PC-3 (cell line): ENCODE data around the gene MCF2L2. TPM values are rescaled to one million over a fixed set of nuclear protein-coding genes. Genes with fewer than 3 reads are reported as not detected.

Source experiments
- ATAC-seq: fragments of 200-7000 bp; cut with Tn5 transposase; 2 replicates; pipeline ENCODE4 v1.9.1; 2020; ENCODE audit warnings: mild to moderate bottlenecking, moderate library complexity
- BruUV-seq: library from RNA; stranded (reverse); fragments of 400-500 nt; replicated peaks from 2 replicates; lab custom pipeline; 2021; lab: Mats Ljungman, UMichigan
- CTCF ChIA-PET: fragments of 300-600 bp; sonication (Branson Sonifier 250); formaldehyde crosslinking; loops from one replicate; lab custom pipeline; 2022; ENCODE audit warnings: antibody characterized with exemption; lab: Charles Lee
- POLR2A ChIA-PET: fragments of 300-600 bp; sonication (Branson Sonifier 250); formaldehyde crosslinking; loops from one replicate; lab custom pipeline; 2022; ENCODE audit warnings: antibody characterized with exemption; ENCODE audit not compliant: unreplicated experiment; lab: Charles Lee
- DNase-seq: peaks from one replicate; pipeline ENCODE4 v3.0.0-alpha.2; 2015
- H2AFZ ChIP-seq: fragments of 300-600 bp; sonication (generic); 2 replicates; pipeline ENCODE4 v1.6.0; 2016; ENCODE audit warnings: antibody characterized with exemption, low read length
- H3F3A ChIP-seq: fragments of 300-600 bp; sonication (generic); one replicate; pipeline ENCODE4 v1.6.0; 2017; ENCODE audit warnings: antibody characterized with exemption, low read length, control low read depth, mild to moderate bottlenecking; ENCODE audit not compliant: unreplicated experiment
- H3K27ac ChIP-seq: fragments of 300-600 bp; sonication (generic); 2 replicates; pipeline ENCODE4 v1.5.1; 2016; ENCODE audit warnings: mild to moderate bottlenecking, low read length
- H3K27me3 ChIP-seq: fragments of 300-600 bp; sonication (generic); 2 replicates; pipeline ENCODE4 v1.6.1; 2016; ENCODE audit warnings: low read length, mixed read lengths
- H3K36me3 ChIP-seq: fragments of 300-600 bp; sonication (generic); 2 replicates; pipeline ENCODE4 v1.6.1; 2016; ENCODE audit warnings: low read depth, mixed run types, low read length, mixed read lengths
- H3K4me1 ChIP-seq: fragments of 300-600 bp; sonication (generic); 2 replicates; pipeline ENCODE4 v1.5.1; 2016; ENCODE audit warnings: low read length; ENCODE audit not compliant: insufficient read depth
- H3K4me2 ChIP-seq: fragments of 300-600 bp; sonication (generic); 2 replicates; pipeline ENCODE4 v1.6.0; 2016; ENCODE audit warnings: low read length
- H3K4me3 ChIP-seq: fragments of 300-600 bp; sonication (generic); 2 replicates; pipeline ENCODE4 v1.5.1; 2016; ENCODE audit warnings: mild to moderate bottlenecking, low read length, mixed read lengths
- H3K79me2 ChIP-seq: fragments of 300-600 bp; sonication (generic); 2 replicates; pipeline ENCODE4 v1.6.1; 2017; ENCODE audit warnings: low read length, mixed read lengths
- H3K9ac ChIP-seq: fragments of 300-600 bp; sonication (generic); 2 replicates; pipeline ENCODE4 v1.6.0; 2016; ENCODE audit warnings: mild to moderate bottlenecking, low read length
- H3K9me2 ChIP-seq: fragments of 300-600 bp; sonication (generic); replicated peaks from 2 replicates; pipeline ENCODE4 v1.6.1; 2016; ENCODE audit warnings: mixed run types, low read length, mixed read lengths
- H3K9me3 ChIP-seq: fragments of 300-600 bp; sonication (generic); 2 replicates; pipeline ENCODE4 v1.6.1; 2016; ENCODE audit warnings: low read length, mixed read lengths
- H4K20me1 ChIP-seq: fragments of 300-600 bp; sonication (generic); 2 replicates; pipeline ENCODE4 v1.6.1; 2016; ENCODE audit warnings: low read length, mixed read lengths
- EZH2 ChIP-seq: fragments of 300-600 bp; sonication (generic); IDR thresholded peaks from one replicate; pipeline ENCODE4 v1.6.1; 2017; ENCODE audit warnings: antibody characterized with exemption, mild to moderate bottlenecking, low read length; ENCODE audit not compliant: unreplicated experiment
- EZH2phosphoT487 ChIP-seq: fragments of 300-600 bp; sonication (generic); IDR thresholded peaks from 2 replicates; pipeline ENCODE4 v1.6.1; 2018; ENCODE audit warnings: mild to moderate bottlenecking, antibody characterized with exemption, low read length, borderline replicate concordance
- intact Hi-C: fragments of 100-400 bp; cut with micrococcal nuclease; formaldehyde crosslinking; loops from 2 replicates; pipeline ENCODE4 v1.9.0; 2023
- total RNA-seq: library from RNA; depleted of rRNA; stranded (reverse); fragments of >200 nt; gene quantifications from 2 replicates; pipeline ENCODE4 v1.2.3, GENCODE V29; 2014
- TF ChIP-seq, protein P1 (sequence below): fragments of 300-600 bp; sonication (generic); conservative IDR thresholded peaks from 2 replicates; pipeline ENCODE4 v1.5.1; 2017; ENCODE audit warnings: antibody characterized with exemption, low read depth, mild to moderate bottlenecking, low read length

The MCF2L2 gene
- total RNA-seq, 1 experiment from 2014 or later: 3.6 TPM

DNA sequence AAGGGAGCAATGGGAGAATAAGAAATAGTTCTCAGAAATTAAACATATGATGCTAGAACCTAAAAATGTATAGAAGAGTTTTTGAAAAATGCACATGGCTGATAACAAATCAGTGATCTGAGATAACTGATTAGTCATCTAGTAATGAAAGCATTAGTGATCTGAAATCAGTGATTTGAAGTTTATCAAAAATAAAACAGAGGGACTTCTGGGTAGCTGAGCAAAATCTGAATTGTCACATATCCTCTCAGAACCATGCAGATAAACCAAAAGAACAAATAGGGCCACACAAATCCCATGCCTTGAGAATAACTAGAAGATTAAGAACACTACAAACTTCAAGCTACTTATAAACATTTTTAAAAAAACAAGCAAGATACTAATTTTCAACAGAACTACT, 71.5 kb downstream of the MCF2L2 start:
- Histone ChIP-seq H3F3A (no peaks in the 10 kb centered on the region), H3K9ac (no peak overlapping the region), H3K79me2 (no peaks in the 10 kb centered on the region), H3K27me3 (no peaks in the 10 kb centered on the region), H4K20me1 (no peaks in the 10 kb centered on the region), H3K4me1 (no peaks in the 10 kb centered on the region), H3K9me3 (no peaks in the 10 kb centered on the region), H2AFZ (no peak overlapping the region), H3K36me3 (no peaks in the 10 kb centered on the region), H3K4me2 (no peak overlapping the region), H3K9me2 (no peaks in the 10 kb centered on the region), H3K4me3 (no peak overlapping the region), H3K27ac (no peak overlapping the region)
- CTCF ChIA-PET: no interaction called here
- ATAC-seq: no peak
- intact Hi-C loops: no loop called here
- POLR2A ChIA-PET: no interaction called here
- no peak for DNase-seq
- BruUV-seq: no TSS peak
- TF ChIP-seq EZH2phosphoT487 (no peak), EZH2 (no peak)
- TF ChIP-seq, protein P1, sequence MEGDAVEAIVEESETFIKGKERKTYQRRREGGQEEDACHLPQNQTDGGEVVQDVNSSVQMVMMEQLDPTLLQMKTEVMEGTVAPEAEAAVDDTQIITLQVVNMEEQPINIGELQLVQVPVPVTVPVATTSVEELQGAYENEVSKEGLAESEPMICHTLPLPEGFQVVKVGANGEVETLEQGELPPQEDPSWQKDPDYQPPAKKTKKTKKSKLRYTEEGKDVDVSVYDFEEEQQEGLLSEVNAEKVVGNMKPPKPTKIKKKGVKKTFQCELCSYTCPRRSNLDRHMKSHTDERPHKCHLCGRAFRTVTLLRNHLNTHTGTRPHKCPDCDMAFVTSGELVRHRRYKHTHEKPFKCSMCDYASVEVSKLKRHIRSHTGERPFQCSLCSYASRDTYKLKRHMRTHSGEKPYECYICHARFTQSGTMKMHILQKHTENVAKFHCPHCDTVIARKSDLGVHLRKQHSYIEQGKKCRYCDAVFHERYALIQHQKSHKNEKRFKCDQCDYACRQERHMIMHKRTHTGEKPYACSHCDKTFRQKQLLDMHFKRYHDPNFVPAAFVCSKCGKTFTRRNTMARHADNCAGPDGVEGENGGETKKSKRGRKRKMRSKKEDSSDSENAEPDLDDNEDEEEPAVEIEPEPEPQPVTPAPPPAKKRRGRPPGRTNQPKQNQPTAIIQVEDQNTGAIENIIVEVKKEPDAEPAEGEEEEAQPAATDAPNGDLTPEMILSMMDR: no peak

DNA sequence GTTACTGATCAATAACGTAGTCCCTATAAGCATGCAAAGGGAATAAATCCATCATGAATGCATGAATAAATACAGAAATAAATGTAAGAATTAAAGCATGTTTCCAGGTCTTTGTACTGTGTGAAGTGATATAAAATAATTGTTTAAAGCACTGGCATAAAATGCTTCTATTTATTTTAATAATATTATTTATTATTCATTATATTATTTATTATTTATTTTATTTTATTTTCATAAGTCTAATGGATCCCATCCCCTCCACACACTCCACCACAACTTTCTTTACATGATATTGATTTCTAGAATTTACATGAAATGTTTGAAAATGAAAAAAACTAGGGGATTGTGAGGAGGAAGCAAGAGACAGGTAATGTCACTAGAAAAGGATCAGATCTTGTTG, 73.5 kb downstream of the MCF2L2 start:
- ATAC-seq (no peak), DNase-seq (no peak)
- H3K9ac ChIP-seq: no peak overlapping the region
- no peaks in the 10 kb centered on the region for H3F3A ChIP-seq
- H3K27me3 ChIP-seq: no peaks in the 10 kb centered on the region
- no peaks in the 10 kb centered on the region for H3K4me1 ChIP-seq
- BruUV-seq: no TSS peak
- no peak overlapping the region for H3K27ac ChIP-seq
- H3K9me2 ChIP-seq: no peaks in the 10 kb centered on the region
- intact Hi-C loops: no loop called here
- H3K36me3 ChIP-seq: no peaks in the 10 kb centered on the region
- no peaks in the 10 kb centered on the region for H3K79me2 ChIP-seq
- no peak for TF ChIP-seq EZH2
- TF ChIP-seq, protein P1: no peak
- no peak for TF ChIP-seq EZH2phosphoT487
- no peaks in the 10 kb centered on the region for H4K20me1 ChIP-seq
- no peak overlapping the region for H2AFZ ChIP-seq
- H3K9me3 ChIP-seq: no peaks in the 10 kb centered on the region
- ChIA-PET POLR2A (no interaction called here), CTCF (no interaction called here)
- H3K4me2 ChIP-seq: no peak overlapping the region
- H3K4me3 ChIP-seq: no peak overlapping the region

DNA sequence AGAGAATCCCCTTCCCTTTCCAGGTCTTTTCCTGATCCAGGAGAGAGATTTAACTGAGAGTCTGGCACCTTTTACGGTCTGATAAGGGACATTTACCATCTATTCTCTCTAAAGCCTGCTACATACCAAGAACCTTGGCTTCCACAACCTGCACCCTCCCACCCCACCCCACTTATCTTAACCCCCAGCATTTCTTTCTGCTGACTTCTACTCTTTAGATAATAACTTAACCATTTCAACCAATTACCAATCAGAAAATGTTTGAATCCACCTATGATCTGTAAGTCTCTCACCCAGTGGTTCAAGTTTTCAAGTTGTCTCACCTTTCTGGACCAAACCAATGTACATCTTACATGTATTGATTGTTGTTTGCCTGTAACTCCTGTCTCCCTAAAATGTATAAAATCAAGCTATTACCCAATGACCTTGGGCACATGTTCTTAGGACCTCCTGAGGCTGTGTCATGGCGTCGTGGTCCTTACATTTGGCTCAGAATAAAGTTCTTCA, 74.0 kb downstream of the MCF2L2 start:
- TF ChIP-seq EZH2 (no peak), EZH2phosphoT487 (no peak)
- TF ChIP-seq, protein P1: no peak
- no peaks in the 10 kb centered on the region for H3K27me3 ChIP-seq
- DNase-seq (no peak), ATAC-seq (no peak)
- H2AFZ ChIP-seq: no peak overlapping the region
- H3K27ac ChIP-seq: no peak overlapping the region
- intact Hi-C loops: no loop called here
- CTCF ChIA-PET: no interaction called here
- H3K36me3 ChIP-seq: no peaks in the 10 kb centered on the region
- no peaks in the 10 kb centered on the region for H3K79me2 ChIP-seq
- no peak overlapping the region for H3K4me2 ChIP-seq
- BruUV-seq: no TSS peak
- H3K9me3 ChIP-seq: no peaks in the 10 kb centered on the region
- H3K4me1 ChIP-seq: no peaks in the 10 kb centered on the region
- H3K9me2 ChIP-seq: no peaks in the 10 kb centered on the region
- H3K9ac ChIP-seq: no peak overlapping the region
- H3K4me3 ChIP-seq: no peak overlapping the region
- POLR2A ChIA-PET: no interaction called here
- no peaks in the 10 kb centered on the region for H4K20me1 ChIP-seq
- H3F3A ChIP-seq: no peaks in the 10 kb centered on the region
